Stimulated activated CD8-positive, alpha-beta memory T cell treated with anti-CD3 and anti-CD28 coated beads, Interleukin-4, amount 100 ng/mL, for 24 hours (primary cell): ENCODE results near the gene IGSF23.

ENCODE experiments used
- DNase-seq: peaks from one replicate; pipeline ENCODE4 v3.0.0-alpha.2; 2020; ENCODE audit warnings: low read depth

IGSF23 gene, protein sequence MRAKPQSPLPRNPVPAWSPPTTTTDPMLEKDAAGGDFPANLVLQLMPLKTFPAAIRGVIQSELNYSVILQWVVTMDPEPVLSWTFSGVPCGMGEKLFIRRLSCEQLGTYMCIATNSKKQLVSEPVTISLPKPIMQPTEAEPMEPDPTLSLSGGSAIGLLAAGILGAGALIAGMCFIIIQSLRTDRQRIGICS

DNA sequence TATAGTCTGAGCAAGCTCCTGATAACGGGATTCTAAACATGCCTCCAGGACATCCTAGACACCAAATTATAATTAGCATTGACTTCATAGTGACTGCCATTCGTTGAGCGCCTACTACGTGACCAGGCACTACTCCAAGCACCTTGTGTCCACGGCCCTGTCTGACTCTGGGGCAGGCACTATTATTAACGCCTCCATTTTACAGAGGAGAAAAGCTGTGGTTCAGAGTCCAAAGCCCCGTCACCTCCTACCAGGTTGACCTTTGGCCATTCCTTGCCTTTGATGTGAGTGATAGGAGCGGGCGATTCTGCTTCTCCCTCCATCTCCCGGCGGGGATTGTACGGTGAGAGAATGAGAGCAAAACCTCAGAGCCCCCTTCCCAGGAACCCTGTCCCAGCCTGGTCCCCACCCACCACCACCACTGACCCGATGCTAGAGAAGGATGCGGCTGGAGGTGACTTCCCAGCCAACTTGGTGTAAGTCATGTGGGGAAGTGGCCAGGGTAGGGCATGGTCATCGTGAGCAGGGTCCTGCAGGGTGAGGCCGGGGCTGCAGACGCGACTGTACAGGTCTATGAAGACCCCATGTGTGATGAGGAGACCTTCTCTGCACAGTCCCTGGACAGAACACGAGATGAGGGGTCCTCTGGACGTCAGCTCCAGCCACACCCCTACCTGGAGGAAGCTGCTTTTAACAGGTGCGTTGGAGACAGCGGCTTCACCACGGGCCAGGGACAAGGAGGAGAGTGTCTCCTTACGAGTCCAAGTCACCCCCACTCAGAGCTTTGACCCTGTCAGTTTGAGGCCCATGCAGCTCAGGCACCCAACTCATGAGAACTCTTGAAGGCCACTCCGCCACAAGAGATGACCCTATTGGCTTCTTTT lies at the start of gene IGSF23:
Gene IGSF23, plus strand, starts transcription at position 269 of the 884 bp plus-strand sequence. Its CDS starts 83 bp downstream, at position 352.
- DNase-seq, result no peak

DNA sequence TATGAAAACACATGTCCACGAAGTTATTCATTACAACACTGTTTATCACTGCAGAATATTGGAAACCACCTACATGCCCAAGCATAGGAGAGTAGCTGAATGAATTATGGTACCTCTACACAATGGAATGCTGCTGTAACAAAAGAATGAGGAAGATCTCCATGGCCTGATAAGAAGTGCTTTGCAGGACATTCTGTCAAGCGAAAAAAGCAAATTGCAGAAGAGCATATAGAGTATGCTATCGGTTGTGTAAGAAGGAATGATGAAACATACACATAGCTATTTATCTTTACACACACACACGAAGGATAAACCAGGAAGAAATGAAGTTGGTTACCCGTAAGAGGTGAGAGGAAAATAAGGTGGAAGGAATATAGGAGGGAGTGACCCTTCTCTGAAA lies 46.4 kb upstream of the IGSF23 start:
- DNase-seq, result no peak

DNA sequence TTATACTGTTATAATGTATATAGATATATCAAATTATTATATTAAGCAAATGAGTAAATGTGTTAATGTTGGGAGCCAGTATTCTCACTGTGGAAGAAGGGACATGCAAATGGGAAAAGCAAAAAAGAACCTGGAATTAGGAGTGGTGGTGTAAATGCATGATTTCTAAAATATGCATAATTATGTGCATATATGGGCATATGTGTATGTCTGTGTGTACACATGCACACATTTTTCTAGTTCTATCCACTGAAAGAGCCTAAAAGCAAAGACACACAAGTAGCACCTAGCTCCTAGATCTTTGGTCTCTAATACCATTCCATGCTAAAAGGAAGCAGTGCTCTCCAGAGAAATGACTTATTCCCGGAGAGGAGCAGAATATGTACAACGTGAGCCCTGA lies 45.6 kb upstream of the IGSF23 start:
- no peak for DNase-seq

DNA sequence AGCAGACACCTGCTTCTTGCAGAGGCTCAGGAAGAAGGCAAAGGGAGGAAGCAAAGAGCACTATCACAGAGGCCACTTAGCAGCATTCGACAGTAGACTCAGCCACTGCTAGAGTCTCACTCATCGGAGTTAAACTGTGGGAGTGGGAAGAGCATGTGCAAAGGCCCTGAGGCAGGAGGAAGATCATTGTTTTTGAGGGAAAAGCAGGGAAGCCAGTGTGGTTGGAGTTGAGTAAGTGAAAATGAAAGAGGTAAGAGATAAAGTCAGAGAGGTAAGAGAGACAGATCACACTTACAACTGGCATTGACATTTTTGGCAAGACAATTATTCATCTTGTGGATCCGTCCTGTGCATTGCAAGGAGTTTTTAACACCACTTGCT lies 42.8 kb upstream of the IGSF23 start:
- DNase-seq, result no peak

DNA sequence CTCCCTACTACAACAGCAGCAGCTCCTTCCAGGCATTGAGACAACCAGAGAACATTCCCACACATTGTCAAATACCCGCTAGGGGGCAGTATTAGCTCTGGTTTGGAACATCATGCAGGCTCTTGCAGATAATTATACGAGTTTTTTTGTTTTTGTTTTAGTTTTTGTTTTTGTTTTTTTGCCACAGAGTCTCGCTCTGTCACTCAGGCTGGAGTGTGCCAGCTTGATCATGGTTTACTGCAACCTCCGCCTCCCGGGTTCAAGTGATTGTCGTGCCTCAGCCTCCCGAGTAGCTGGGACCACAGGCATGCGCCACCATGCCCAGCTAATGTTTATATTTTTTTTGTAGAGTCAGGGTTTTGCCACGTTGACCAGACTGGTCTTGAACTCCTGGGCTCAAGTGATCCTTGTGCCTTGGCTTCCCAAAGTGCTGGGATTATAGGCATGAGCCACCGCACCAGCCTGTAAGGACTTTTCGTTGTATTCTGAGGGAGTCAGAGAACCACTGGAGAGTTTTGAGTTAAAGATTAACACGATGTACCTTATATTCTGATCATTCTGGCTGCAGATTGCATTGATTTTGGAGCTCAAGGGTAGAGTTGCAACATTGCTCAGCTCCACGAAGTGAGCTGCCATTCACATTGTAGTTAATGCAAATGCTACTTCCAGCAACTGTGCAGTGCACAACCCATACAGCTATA lies 42.2 kb upstream of the IGSF23 start:
- DNase-seq, result no peak

DNA sequence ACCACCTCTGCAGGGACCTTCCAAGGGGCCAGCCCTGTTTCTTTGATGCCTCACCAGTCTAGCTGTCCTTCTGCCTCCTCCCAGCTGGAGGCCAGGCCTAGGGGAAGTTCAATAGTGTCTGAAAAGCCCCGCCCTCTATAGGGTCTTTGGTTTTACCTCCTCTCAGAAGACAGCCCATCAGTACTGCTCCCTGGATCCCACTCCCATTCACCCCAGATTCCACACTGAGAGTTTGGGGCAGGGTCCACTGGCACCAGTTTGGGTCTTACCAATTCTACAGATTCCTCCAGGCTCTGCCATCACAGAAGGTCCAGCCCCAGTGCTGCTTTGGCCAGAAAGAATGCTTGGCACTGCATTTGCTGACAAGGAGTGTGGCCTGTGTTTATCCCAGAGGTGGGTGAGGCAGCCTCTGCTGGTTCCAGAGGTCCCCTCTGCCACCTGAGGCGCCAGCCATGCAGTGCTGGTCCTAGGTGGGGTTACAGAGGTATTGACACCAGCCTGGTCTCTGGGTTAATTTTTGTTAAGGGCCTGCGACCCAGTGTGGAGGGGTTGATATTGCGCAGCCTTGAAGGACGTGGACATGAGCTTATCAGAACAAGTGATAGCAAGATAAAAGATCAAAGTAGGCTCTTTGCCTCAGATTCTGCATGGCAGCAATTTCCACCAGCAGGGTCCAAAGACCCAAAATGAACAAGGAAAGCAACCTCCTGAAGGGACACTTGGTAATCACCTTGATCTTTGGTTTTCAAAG lies 41.4 kb upstream of the IGSF23 start:
- no peak for DNase-seq

DNA sequence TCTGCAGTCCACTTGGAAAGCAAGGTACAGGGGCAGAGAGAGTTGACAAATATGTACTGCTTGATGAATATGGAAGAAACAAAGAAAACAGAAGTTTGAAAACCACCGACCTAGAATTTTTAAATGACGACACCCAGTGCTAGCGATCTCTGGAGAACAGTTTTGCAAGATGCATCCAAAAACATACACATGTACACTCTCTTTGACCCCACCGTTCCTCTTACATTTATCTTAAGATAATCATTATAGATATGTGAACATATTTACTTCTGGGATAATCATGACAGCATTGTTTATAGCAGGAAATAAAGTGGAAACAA lies 40.8 kb upstream of the IGSF23 start:
- no peak for DNase-seq

DNA sequence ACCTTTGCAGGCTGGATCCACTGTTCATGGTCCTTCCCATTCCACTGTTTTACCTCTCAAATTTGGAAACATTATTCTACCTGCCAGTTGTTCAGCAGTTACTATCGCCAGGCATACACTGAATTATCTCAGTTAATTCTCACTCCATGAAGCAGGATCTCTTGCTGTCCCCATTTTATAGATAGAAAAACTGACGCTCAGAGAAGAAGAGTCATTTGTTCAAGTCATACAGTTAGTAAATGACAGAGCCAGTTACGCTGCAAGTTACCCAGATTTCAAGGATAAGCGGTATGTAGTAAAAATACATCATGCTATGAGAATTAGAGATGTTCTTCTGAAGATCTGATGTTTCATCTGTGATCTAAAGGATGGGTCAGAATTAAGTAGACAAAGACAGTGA lies 40.2 kb upstream of the IGSF23 start:
- no peak for DNase-seq

DNA sequence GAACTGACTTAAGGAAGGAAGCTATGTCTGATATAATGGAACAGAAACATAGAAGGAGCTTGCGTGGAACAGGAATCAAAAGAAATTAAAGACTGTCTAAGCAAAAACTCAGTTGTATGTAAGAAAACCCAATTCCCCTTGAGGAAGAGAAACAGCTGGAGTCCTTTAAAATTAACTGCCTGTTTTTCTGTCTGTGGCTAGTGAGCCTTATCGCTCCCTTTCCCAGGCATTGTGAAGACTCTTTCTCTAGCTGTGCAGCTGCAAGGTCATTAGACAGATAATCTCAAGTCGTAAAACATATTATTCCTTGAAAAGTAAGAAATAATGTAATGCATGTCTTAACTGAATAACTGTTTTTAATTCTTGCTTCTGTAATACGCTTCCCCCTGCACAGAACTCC lies 39.7 kb upstream of the IGSF23 start:
- no peak for DNase-seq

DNA sequence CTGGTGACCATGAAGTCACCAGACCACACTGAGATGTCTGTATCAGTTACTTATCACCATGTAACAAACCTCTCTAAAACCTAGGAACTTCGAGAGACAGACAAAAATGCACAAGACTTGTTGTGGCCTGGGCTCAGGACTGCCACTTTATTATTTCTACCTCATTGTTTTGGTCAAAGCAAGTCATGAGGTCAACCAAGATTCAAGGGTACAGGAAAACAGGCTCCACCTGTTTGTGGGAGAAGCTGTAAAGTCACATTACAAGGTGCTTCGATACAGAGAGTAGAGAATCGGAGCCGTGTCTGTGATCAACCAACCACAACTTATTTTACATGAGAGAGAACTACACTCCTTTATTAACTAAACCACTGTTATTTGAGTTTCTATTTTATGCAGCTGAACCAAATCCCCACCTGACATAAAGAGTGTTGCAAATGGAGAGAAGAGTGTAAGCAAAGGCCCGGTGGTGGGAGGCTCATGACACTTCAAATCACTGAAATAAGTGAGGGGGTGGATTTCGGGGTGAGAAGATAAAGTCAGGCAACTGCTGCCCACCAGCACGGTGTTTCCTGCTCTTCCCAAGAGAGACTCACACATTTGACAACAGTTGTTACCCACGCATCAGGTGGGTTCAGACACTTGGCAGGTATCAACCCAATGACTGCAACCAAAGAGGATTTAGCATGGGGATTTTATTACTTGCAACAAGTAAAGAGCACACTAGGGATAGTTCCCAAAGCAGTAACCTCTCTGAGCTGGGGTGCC lies 39.0 kb upstream of the IGSF23 start:
- DNase-seq, result no peak

DNA sequence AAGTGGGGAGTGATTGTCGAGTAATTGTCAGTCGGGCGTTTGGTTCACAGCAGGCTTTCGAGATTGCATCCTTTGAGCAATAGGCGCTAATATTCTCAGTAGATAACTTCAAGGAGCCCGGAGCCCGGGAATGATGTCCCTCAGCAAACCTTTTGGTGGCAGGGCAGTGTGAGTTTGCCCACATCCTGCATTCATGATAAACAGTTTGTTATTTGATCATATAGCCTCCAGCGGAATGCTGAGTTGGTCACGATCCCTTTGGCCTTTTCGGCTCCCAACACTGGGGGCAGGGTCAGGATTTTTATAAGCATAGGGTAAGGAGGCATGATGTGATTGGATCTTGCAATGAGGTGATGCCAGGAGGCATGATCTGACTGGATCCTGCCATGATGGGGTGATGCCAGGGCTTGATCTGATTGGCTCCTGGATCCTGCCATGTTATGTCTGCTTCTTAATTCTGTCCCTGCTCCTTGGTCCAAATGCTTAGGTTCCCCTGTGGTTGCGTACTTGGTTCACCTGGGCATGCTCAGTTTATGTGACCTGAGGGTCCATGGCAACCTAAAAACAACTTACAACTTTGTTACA lies 38.2 kb upstream of the IGSF23 start:
- no peak for DNase-seq

DNA sequence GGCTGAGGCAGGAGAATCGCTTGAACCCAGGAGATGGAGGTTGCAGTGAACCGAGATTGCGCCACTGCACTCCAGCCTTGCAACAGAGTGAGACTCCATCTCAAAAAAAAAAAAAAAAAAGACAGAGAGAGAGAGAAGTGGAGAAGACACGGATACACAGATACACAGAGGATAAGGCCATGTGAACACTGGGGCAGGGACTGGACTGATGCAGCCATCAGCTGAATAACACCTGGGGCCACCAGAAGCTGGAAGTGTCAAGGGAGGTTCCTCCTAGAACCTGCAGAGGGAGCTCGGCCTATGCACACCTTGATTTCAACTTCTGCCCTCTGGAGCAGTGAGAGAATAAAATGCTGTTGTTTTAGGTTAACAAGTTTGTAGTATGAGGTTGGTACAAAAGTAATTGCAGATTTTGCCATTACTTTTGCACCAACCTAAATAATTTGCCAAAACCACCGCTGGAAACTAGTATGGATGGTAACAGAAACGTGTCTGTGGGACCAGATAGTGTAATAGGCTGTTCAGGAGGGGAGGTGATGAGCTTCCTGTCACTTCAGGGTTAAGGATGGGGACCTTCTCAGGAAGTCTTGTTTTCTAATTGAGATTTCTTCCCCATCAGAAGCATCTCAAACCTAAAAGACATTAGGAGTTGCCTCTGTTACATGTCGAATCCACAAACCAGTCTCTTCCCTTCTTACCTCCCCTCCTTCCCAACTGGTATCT lies 36.4 kb upstream of the IGSF23 start:
- DNase-seq, result no peak

DNA sequence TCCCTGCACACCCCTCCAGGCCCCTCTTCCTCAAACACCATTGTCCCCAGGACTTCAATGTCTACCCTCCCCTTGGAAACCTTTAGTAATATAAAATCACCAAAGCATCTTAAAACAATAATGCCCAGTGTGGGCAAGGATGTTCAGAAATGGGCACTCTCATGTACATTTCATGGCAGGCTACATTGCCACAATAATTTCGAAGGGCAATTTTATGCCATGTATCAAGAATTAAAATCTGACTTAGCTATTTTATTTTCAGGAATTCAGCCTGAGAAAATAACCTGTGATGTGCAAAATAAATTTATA lies 35.8 kb upstream of the IGSF23 start:
- no peak for DNase-seq

DNA sequence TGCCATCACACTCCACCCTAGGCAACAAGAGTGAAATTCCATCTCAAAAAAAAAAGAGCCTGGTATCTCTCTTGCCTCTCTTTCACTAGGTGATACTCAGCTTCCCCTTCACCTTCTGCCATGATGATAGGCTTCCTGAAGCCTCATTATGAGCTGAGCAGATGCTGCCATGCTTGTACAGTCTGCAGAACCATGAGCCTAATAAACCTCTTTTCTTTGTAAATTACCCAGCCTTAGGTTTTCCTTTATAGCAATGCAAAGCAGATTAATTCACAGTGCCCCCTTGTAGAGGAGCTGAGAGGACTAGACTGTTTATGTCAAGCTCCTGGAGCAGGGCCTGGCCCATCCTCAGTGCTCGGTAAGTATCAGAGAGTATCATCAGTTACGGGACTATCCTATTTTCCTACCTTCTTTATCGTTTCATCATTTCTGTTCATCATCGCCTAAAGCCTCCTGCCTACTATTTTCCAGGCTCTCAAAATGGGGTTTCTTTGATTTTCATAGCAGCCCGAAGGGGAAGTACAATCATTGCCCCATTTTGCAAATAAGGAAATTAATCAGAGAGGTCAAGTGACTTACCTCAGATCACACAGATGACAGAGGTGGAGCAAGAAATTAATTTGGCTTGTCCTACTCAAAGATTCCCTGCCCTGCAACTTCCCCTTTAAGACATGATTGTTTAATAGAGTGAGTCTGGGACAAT lies 33.5 kb upstream of the IGSF23 start:
- DNase-seq, result no peak

DNA sequence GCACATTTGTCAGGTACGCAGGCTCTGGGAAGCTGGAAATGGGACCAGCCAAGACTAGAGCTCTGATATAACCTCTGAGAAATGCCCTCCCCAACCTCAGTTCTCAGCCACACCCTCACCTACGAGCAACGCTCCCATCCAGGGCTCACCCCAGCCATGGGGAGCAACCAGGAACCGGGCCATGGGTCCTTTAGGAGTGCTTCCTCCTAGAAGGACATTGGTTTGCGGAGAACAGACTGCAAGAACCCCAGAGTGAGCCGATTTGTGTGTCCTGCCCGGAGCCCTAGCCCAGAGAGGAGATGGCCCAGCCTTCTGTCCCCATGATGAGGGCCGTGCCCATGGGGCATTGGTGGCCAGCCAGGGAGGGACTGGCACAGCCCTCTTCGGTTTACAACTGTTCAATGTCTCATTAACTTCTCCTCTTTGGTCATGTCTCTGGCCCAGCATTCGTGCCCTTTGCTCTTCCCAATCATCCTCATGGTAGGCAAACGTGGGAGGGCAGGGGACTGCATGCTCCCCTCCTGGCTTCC lies 32.9 kb upstream of the IGSF23 start:
- DNase-seq, result no peak

DNA sequence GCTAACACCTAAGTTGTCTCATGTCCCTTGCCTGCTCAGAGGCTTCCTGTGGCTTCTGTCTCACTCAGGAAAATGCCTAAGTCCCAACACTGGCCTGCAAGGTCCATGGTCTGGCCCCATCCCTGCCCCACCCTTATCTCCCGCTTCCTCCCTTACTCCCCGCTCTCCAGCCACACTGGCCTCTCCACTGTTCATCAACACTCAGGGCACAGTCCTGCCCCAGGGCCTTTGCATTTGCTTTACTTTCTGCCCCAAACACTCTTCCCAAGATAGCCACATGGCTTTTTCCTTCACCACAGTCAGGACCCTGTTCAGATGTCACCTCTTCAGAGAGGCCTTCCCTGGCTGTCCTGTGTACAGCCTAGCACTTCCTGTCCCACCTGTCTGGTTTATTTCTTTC lies 32.1 kb upstream of the IGSF23 start:
- no peak for DNase-seq

DNA sequence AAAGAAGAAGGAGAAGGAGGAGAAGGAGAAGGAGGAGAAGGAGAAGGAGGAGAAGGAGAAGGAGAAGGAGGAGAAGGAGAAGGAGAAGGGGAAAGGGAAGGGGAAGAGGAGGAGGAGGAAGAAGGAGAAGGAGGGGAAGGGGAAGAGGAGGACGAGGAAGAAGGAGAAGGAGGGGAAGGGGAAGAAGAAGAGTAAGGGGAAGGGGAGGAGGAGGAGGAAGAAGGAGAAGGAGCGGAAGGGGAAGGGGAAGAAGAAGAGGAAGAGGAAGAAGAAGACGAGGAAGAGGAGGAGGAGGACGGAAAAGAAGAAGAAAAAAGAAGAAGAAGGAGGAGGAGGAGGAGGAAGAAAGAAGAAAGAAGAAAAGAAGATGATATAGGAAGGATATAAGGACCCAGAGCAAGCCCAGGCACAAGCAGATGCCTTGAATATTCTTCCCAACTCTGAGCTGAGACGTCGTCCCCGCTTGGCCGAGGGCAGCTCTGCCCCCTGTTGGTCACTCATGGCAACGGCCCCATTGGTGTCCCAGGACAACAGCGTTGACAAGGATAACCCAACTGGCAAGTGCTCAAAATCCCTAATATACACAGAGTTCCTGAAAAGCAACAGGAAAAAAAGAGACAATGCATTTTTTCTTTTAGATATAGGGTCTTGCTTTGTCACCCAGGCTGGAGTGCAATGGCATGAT lies 30.6 kb upstream of the IGSF23 start:
- no peak for DNase-seq

DNA sequence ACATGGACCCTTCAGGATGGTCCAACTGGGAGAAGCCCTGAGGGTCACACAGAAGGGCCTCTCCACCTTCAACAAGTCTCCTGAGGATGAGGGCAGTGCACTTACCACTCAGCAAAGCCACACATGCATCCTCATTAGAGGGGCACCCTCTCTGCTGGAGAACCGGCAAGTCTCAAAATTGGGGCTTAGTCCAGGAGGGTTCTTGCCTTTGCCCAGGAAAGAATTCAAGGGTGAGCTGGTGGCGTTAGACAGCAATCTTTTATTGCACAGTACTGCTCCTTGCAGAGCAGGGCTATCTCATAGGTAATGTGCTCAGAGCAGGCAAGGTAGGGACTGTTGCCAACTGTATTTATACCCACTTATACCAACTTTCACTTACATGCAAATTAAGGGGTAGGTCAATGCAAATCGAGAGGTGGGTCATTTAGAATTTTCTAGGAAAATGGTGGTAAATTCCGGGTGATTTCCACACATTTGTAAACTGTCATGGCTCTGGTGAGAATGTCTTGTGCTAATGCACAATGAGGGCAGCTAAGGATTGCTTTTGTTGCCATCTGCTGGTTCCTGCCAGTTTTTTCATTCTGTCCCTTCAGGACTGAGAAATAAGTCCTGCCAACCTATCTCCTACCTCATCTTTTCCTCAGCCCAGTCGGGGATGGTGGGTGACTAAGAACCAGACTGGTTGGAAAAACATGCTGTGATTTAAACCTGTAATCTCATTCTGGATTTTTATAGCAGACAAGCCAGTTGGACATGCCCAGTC lies 27.8 kb upstream of the IGSF23 start:
- DNase-seq, result no peak
